Calu3 (cell line): Measurements from ENCODE around the gene ZDHHC11. TPM values are rescaled to one million over a fixed set of nuclear protein-coding genes. Genes with fewer than 3 reads are reported as not detected.

Experiments used
- BruUV-seq: library from RNA; stranded (reverse); fragments of 400-500 nt; replicated peaks from 2 replicates; lab custom pipeline; 2021; lab: Mats Ljungman, UMichigan
- CTCF ChIA-PET: fragments of 300-600 bp; sonication (Branson Sonifier 250); formaldehyde crosslinking; loops from one replicate; lab custom pipeline; 2022; ENCODE audit warnings: antibody characterized with exemption; lab: Charles Lee
- DNase-seq: peaks from one replicate; pipeline ENCODE4 v3.0.0; 2022
- H3K27ac Mint-ChIP-seq: one replicate; pipeline ENCODE4 v1.8.0; 2022; ENCODE audit warnings: mixed read lengths; ENCODE audit not compliant: unreplicated experiment
- H3K27me3 Mint-ChIP-seq: one replicate; pipeline ENCODE4 v1.8.0; 2022; ENCODE audit warnings: mixed read lengths; ENCODE audit not compliant: unreplicated experiment
- H3K36me3 Mint-ChIP-seq: one replicate; pipeline ENCODE4 v1.8.0; 2022; ENCODE audit warnings: mild to moderate bottlenecking, moderate library complexity, mixed read lengths; ENCODE audit not compliant: insufficient read depth, unreplicated experiment
- H3K4me1 Mint-ChIP-seq: one replicate; pipeline ENCODE4 v1.8.0; 2022; ENCODE audit warnings: mild to moderate bottlenecking, low read depth, mixed read lengths; ENCODE audit not compliant: unreplicated experiment
- H3K4me3 Mint-ChIP-seq: one replicate; pipeline ENCODE4 v1.8.0; 2022; ENCODE audit warnings: mild to moderate bottlenecking, low read depth, moderate library complexity, mixed read lengths; ENCODE audit not compliant: unreplicated experiment
- H3K9me3 Mint-ChIP-seq: one replicate; pipeline ENCODE4 v1.8.0; 2022; ENCODE audit warnings: low read depth, mixed read lengths; ENCODE audit not compliant: unreplicated experiment
- intact Hi-C: fragments of 100-400 bp; cut with micrococcal nuclease; formaldehyde crosslinking; loops from one replicate; pipeline ENCODE4 v1.10.0; 2022; ENCODE audit not compliant: unreplicated experiment
- total RNA-seq: library from RNA; stranded (reverse); gene quantifications from 2 replicates; pipeline ENCODE4 v1.2.3, GENCODE V29; 2022
- TF ChIP-seq, protein P1 (sequence below): fragments of 200-600 bp; IDR thresholded peaks from one replicate; pipeline ENCODE4 v1.8.0; 2022; ENCODE audit warnings: antibody characterized with exemption; ENCODE audit not compliant: unreplicated experiment

The ZDHHC11 gene
- total RNA-seq, 1 experiment from 2014 or later = 60.8 TPM

DNA sequence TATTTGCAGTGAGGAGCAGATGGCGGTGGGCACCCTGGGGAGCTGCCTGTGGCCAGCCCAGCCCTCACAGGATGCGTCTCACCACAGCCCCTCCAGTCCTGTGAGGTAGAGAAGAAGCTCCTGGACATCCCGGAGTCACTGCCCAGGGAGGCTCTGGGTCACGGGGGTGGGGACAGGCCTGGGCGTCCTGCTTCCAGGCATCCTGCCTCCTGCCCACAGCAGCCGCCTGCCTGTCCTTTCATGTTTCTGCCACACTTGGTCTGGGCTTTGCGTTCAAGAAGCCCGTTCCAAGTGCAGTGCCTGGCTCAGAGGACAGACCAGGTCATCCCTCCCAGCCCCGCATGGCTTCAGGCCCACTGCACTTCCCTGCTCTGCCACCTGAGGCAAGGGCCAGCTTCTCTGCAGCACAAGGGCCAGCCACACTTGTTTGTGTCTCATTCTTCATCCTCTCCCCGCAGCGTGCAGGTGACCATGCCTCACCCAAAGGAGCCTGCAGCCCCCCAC lies 104.5 kb downstream of the ZDHHC11 start:
- intact Hi-C loops = no loop called here
- no peaks in the 10 kb centered on the region for H3K9me3 Mint-ChIP-seq
- no peaks in the 10 kb centered on the region for H3K4me1 Mint-ChIP-seq
- H3K27ac Mint-ChIP-seq = no peak overlapping the region
- no peak overlapping the region for H3K4me3 Mint-ChIP-seq
- H3K36me3 Mint-ChIP-seq = no peaks in the 10 kb centered on the region
- TF ChIP-seq, protein P1, sequence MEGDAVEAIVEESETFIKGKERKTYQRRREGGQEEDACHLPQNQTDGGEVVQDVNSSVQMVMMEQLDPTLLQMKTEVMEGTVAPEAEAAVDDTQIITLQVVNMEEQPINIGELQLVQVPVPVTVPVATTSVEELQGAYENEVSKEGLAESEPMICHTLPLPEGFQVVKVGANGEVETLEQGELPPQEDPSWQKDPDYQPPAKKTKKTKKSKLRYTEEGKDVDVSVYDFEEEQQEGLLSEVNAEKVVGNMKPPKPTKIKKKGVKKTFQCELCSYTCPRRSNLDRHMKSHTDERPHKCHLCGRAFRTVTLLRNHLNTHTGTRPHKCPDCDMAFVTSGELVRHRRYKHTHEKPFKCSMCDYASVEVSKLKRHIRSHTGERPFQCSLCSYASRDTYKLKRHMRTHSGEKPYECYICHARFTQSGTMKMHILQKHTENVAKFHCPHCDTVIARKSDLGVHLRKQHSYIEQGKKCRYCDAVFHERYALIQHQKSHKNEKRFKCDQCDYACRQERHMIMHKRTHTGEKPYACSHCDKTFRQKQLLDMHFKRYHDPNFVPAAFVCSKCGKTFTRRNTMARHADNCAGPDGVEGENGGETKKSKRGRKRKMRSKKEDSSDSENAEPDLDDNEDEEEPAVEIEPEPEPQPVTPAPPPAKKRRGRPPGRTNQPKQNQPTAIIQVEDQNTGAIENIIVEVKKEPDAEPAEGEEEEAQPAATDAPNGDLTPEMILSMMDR = no peak
- no peak for DNase-seq
- BruUV-seq = no TSS peak
- H3K27me3 Mint-ChIP-seq = no peaks in the 10 kb centered on the region
- CTCF ChIA-PET = no interaction called here

Other genes starting within 250 kb of the ZDHHC11 start
- gene CEP72, start 238.6 kb downstream of the ZDHHC11 start, total RNA-seq = 53.7 and 56.5 TPM in 2 replicates
- gene TPPP, start 157.6 kb downstream of the ZDHHC11 start, total RNA-seq = 0.38 and 0.51 TPM in 2 replicates
- 2.2 and 3.0 TPM in 2 replicates for gene ZDHHC11B, start 66.3 kb downstream of the ZDHHC11 start, total RNA-seq
- gene BRD9, start 41.8 kb upstream of the ZDHHC11 start, total RNA-seq = 62.8 and 64.1 TPM in 2 replicates
- 25.8 and 29.9 TPM in 2 replicates for gene TRIP13, start 41.9 kb upstream of the ZDHHC11 start, total RNA-seq
- 0.47 and 0.93 TPM in 2 replicates for gene NKD2, start 157.8 kb upstream of the ZDHHC11 start, total RNA-seq